ENCODE results near the gene MFSD6L.

The MFSD6L gene

GRCh38 chr17:8798846-8799569, at the start of gene MFSD6L:
MFSD6L (minus strand) TSS chr17:8799365; CDS start chr17:8799120, 245 bp downstream.
- DNase-seq, result no peak

GRCh38 chr17:8847891-8848290, 48.7 kb upstream of the MFSD6L start:
- no peak for DNase-seq

GRCh38 chr17:8846768-8847211, 47.6 kb upstream of the MFSD6L start:
- DNase-seq, result peak; percentile 76

- DNase-seq, result no peak
Observed at GRCh38 chr17:8844229-8845218, 45.4 kb upstream of the MFSD6L start.

- no peak for DNase-seq
Observed at GRCh38 chr17:8843344-8843743, 44.2 kb upstream of the MFSD6L start.

- DNase-seq, result no peak
Observed at GRCh38 chr17:8841844-8842243, 42.7 kb upstream of the MFSD6L start.

- DNase-seq, result no peak
Observed at GRCh38 chr17:8839410-8839935, 40.3 kb upstream of the MFSD6L start.

GRCh38 chr17:8838551-8839095, 39.5 kb upstream of the MFSD6L start:
- no peak for DNase-seq

- DNase-seq, result no peak
Observed at GRCh38 chr17:8837563-8838075, 38.5 kb upstream of the MFSD6L start.

GRCh38 chr17:8836821-8837562, 37.8 kb upstream of the MFSD6L start:
- DNase-seq, result no peak

- DNase-seq, result no peak
Observed at GRCh38 chr17:8835631-8836364, 36.6 kb upstream of the MFSD6L start.

- no peak for DNase-seq
Observed at GRCh38 chr17:8835106-8835505, 35.9 kb upstream of the MFSD6L start.

GRCh38 chr17:8832711-8833352, 33.7 kb upstream of the MFSD6L start:
- peak; percentile 18 for DNase-seq

GRCh38 chr17:8831234-8831849, 32.2 kb upstream of the MFSD6L start:
- no peak for DNase-seq

- no peak for DNase-seq
Observed at GRCh38 chr17:8830141-8830540, 31.0 kb upstream of the MFSD6L start.

GRCh38 chr17:8829036-8829941, 30.1 kb upstream of the MFSD6L start:
- no peak for DNase-seq

GRCh38 chr17:8828517-8828875, 29.3 kb upstream of the MFSD6L start:
- DNase-seq, result no peak

GRCh38 chr17:8826808-8827435, 27.8 kb upstream of the MFSD6L start:
- DNase-seq, result no peak

- no peak for DNase-seq
Observed at GRCh38 chr17:8825802-8826201, 26.6 kb upstream of the MFSD6L start.

Data from hematopoietic multipotent progenitor cell treated with erythropoietin and hydrocortisone succinate and interleukin-3 and kit ligand, for 8 days (in vitro differentiated cells).